HAP-1 (cell line): ENCODE results near the gene MCHR1.
"Not testable (repeated sequence)": the region's sequence is repeated elsewhere in the genome, so short reads cannot be mapped to it uniquely, and the experiment has no call there.

Experiments
- DNase-seq, 2 experiments: peaks; one replicate each; pipeline ENCODE4 v3.0.0-alpha.2; 2016 to 2020; ENCODE audit warnings: low spot score in 2 of 2
- H3K27me3 ChIP-seq: fragments of 250-450 bp; sonication (Bioruptor Pico); 2 replicates; pipeline ENCODE4 v1.5.1; 2020; ENCODE audit warnings: low read depth, mild to moderate bottlenecking, moderate library complexity
- H3K36me3 ChIP-seq: fragments of 250-450 bp; sonication (Bioruptor Pico); replicated peaks from 2 replicates; pipeline ENCODE4 v1.5.1; 2020; ENCODE audit warnings: mild to moderate bottlenecking
- H3K4me1 ChIP-seq: fragments of 250-450 bp; sonication (Bioruptor Pico); 2 replicates; pipeline ENCODE4 v1.5.1; 2020; ENCODE audit warnings: mild to moderate bottlenecking
- H3K4me3 ChIP-seq: fragments of 250-450 bp; sonication (Bioruptor Pico); 2 replicates; pipeline ENCODE4 v1.5.1; 2020; ENCODE audit warnings: mild to moderate bottlenecking, moderate library complexity
- H3K9me3 ChIP-seq: fragments of 250-450 bp; sonication (Bioruptor Pico); 2 replicates; pipeline ENCODE4 v1.5.1; 2020; ENCODE audit warnings: mild to moderate bottlenecking, moderate library complexity
- in situ Hi-C: fragments of 300-500 bp; cut with MboI; formaldehyde crosslinking; loops from 3 replicates; pipeline ENCODE4 v1.14.3; 2020; ENCODE audit warnings: low sequenced_read_pairs, inconsistent platforms, mixed read lengths

MCHR1 gene

DNA sequence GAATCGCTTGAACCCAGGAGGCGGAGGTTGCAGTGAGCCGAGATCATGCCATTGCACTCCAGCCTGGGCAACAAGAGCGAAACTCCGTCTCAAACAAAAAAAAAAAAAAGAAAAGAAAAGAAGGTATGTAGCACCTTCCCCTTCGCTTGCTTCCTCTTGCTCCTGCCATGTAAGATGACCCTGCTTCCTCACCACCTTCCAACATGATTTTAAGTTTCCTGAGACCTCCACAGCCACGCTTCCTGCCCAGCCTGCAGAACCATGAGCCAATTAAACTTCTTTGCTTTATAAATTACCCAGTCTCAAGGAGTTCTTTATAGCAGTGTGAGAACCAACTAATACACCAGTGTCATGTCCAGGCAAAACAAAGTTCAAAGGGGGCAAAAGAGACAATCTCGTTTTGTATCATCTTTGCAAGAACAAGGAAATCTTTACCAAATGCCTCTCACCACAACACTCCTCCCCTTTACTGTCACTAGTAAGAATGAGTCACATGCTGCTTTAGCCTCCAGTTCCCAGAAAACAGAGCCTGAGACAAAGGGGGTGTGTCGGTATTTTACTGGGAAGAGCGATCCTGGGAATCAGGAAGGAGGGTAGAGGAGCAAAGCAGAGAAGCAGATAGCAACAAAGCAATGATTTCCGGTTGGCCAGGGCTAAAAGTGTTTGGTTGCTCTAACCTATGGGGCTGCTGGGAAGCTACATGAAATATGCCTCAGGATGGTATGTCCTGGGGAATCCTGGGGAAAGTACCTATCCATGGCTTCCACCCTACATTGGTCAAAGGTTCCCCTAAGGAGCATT, 10.5 kb upstream of the MCHR1 start:
- in situ Hi-C loops: no loop called here
- Histone ChIP-seq H3K36me3 (no peaks in the 10 kb centered on the region), H3K9me3 (no peaks in the 10 kb centered on the region), H3K4me3 (no peak overlapping the region), H3K27me3 (no peaks in the 10 kb centered on the region), H3K4me1 (peaks cover under 1% of the 10 kb centered on the region)
- no peak for DNase-seq

DNA sequence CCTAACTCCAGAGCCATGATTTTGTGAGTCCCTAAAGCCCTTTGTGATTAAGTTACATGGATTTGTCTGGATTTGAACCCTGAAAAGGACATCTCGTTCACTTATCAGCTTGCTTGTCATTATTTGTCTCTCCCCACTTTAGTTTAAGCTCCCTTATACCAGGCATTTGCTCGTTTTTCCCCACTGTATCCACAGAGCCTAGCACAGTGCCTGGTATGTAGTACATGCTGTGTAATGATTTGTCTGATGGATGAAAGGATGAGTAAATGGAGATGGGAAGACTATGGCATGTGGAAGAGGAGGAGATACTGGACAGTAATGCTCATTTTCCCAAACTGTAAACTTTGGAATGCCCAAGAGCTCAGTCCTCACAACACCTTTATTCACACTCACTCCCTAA, 9.2 kb upstream of the MCHR1 start:
- H3K4me3 ChIP-seq: no peak overlapping the region
- no peaks in the 10 kb centered on the region for H3K9me3 ChIP-seq
- no peaks in the 10 kb centered on the region for H3K36me3 ChIP-seq
- in situ Hi-C loops: no loop called here
- no peak for DNase-seq
- H3K27me3 ChIP-seq: no peaks in the 10 kb centered on the region
- H3K4me1 ChIP-seq: no peaks in the 10 kb centered on the region

DNA sequence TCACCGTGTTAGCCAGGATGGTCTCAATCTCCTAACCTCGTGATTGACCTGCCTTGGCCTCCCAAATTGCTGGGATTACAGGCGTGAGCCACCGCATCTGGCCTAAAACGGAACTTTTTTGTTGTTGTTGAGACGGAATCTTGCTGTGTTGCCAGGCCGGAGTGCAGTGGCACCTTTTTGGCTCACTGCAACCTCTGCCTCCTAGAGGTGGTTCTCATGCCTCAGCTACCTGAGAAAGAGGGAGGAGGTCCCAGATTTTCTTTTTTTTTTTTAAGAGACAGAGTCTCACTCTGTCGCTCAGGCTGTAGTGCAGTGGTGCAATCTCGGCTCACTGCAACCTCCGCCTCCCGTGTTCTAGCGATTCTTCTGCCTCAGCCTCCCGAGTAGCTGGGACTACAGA, 7.9 kb upstream of the MCHR1 start:
- DNase-seq: no peak
- H3K27me3 ChIP-seq: no peaks in the 10 kb centered on the region
- H3K4me3 ChIP-seq: no peak overlapping the region
- no peaks in the 10 kb centered on the region for H3K36me3 ChIP-seq
- no peaks in the 10 kb centered on the region for H3K9me3 ChIP-seq
- H3K4me1 ChIP-seq: no peaks in the 10 kb centered on the region
- in situ Hi-C loops: no loop called here

DNA sequence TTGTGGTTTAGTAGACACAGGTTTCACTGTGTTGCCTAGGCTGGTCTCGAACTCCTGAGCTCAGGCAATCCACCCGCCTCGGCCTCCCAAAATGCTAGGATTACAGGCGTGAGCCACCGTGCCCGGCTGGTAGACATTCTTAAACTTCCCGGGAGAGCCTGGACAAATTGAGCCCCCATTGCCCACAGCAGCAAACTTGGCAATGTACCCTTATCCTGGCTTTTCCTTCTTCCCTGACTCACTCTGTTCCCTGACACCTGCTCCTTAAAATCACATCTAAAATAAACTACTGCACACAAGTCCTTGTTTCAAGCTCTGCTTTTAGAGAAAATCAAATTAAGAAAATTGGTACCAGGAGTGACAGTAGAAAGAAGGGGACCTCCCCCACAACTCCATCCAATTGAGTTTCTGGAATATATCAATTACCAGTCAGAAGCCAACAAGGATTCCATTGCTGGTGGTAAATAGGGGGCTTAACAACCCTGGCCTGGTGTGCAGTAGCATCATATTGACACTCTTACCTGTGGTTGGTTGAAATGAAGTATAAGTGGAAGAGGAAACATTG, 7.4 kb upstream of the MCHR1 start:
- no peak overlapping the region for H3K4me3 ChIP-seq
- H3K4me1 ChIP-seq: no peaks in the 10 kb centered on the region
- no peaks in the 10 kb centered on the region for H3K9me3 ChIP-seq
- no peaks in the 10 kb centered on the region for H3K36me3 ChIP-seq
- no peak for DNase-seq
- in situ Hi-C loops: no loop called here
- H3K27me3 ChIP-seq: no peaks in the 10 kb centered on the region

DNA sequence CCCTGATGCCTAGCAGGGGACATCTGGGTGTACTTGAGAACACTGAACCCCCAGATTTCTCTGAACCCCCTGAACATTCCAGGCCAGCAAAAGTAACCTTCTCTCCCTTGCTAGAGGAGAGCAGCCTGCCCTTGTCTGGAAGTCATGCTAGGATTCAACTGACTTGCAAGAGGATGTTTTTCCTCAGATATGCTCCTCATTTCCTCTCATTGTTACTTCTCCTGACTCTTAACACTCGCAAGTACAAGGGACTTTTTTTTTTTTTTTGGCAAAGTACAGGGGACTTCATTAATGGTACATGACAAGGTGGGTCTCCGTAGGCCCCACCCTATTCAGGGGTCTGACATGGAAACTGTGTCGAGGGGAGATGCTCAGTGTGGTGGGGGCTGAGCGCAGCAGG, 6.3 kb upstream of the MCHR1 start:
- no peak for DNase-seq
- Histone ChIP-seq H3K36me3 (no peaks in the 10 kb centered on the region), H3K27me3 (no peaks in the 10 kb centered on the region), H3K4me1 (no peaks in the 10 kb centered on the region), H3K9me3 (no peaks in the 10 kb centered on the region), H3K4me3 (no peak overlapping the region)
- in situ Hi-C loops: no loop called here

DNA sequence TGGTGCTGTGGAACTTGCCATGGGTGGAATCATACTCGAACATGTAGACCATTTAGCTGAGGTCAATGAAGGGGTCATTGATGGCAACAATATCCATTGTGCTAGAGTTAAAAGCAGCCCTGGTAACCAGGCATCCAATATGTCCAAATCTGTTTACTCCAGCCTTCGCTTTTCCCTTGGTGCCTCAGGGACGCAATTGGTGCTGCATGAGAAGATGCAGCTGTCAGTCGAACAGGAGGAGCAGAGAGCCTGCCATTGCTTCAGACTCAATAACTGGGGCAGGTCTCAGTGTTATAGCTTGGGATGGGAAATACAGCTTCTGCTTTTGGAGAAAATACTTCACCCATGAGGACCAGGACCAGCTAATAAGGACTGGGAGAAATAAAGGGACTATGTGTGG, 5.0 kb upstream of the MCHR1 start:
- Histone ChIP-seq H3K36me3 (no peaks in the 10 kb centered on the region), H3K4me1 (no peaks in the 10 kb centered on the region), H3K4me3 (no peak overlapping the region), H3K9me3 (no peaks in the 10 kb centered on the region), H3K27me3 (no peaks in the 10 kb centered on the region)
- in situ Hi-C loops: no loop called here
- no peak for DNase-seq

DNA sequence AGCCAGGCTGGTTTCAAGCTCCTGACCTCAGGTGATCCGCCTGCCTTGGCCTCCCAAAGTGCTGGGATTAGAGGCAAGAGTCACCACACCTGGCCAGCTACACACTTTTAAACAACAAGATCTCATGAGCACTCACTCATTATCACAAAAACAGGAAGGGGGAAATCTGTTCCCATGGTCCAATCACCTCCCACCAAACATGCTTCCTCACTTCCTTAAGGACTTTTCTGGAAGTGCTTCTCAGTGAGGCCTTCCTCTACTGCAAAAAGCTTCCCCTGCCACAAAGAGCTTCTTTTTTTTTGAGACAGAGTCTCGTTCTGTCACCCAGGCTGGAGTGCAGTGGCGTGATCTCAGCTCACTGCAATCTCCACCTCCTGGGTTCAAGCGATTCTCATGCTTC, 3.1 kb upstream of the MCHR1 start:
- H3K4me3 ChIP-seq, DNase-seq, H3K27me3 ChIP-seq, in situ Hi-C loops, H3K36me3 ChIP-seq, H3K9me3 ChIP-seq, H3K4me1 ChIP-seq: not testable (repeated sequence)

DNA sequence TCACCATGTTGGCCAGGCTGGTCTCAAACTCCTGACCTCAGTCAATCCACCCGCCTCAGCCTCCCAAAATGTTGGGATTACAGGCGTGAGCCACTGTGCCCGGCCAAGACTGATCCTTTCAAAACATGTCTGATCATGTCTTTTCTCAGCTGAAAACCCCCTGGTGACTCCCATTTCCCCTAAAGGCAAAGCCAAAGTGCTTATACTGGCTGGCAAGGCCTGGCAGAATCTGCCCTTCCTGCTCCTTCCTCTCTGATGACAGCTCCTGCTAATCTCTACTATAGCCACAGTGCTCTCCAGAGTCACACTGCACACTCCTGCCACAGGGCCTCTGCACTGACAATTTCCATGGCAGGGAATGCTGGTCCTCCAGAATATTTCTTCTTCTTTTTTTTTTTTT, 2.6 kb upstream of the MCHR1 start:
- DNase-seq: no peak
- no peaks in the 10 kb centered on the region for H3K36me3 ChIP-seq
- H3K9me3 ChIP-seq: no peaks in the 10 kb centered on the region
- no peaks in the 10 kb centered on the region for H3K4me1 ChIP-seq
- peaks cover 6% of the 10 kb centered on the region; the same call in 1 of the 2 replicates for H3K27me3 ChIP-seq
- H3K4me3 ChIP-seq: no peak overlapping the region
- in situ Hi-C loops: no loop called here

DNA sequence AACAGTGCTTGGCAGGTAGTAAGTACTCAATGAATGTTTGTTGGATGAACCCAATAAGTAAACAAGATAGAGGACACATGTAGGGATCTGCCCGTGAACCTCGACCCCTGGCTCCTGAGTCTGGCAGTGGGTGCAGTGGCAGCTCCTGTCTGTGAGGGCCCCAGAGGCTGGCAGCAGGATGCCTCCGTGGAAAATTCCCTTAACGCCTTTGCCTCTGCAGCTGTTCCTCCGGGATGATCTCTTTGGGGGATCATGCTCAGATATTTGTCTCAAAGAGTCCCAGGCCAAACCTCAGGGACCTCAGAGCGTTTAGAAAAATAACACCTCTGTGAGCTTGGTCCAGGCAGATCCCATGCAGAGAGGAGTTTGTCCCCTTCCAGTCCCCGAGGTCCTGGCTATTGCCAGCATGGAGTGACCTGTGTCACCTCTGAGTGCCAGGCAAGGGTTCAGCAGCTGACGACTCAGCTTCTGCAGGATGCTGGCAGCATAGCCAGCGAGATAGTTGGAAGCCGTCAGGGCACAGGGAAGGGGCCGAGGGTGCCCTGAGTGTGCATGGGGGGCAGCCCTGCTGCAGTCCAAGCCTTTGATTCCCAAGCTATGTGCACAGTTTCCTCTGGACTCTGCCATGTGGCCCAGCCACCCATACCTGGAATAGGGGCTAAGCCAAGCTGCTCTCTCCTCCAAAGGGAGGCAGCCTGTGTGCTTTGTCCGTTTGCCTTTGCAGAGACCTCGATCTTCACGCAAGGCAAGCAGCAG, 613 bp upstream of the MCHR1 start:
- in situ Hi-C loops: no loop called here
- DNase-seq: no peak
- Histone ChIP-seq H3K4me1 (no peaks in the 10 kb centered on the region), H3K9me3 (no peaks in the 10 kb centered on the region), H3K4me3 (no peak overlapping the region), H3K27me3 (peaks cover 6% of the 10 kb centered on the region; the same call in 1 of the 2 replicates), H3K36me3 (no peaks in the 10 kb centered on the region)

DNA sequence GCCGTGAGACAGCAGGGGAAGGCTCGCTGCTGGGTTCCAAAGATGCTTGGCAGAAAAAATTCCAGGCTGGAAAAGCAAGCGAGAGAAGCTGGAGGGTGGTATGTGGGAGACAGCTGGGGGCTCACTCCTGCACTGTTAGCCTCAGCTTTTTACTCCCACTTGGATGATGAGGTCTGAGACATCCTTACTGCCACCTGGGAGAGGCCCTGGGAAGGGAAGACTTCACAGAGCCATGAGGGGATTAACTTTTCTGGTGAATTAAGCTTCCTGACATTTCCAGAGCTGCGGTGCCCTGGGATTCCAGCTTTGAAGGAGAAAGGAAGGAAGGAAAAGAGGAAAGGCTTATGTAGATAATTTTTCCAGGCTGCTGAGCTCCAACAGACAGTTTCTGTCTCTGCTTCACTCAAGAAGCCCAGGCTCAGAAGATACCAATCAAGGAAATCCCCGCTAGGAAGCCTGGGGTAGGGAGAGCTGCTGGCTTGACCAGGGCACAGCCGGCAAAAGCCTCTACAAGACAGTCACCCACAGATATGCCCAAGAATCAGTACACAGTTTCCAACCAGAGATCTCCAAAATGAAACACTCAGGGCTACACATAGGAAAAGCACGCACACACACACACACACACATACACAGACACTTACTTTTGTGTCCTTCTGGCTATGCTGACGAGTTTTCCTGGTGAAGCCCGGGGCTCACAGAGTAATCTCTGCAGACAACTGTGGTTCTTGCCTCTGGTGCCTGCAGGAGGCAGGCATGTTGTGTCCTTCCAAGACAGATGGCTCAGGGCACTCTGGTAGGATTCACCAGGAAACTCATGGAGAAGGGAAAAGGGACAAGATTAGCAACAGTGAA, 907 bp downstream of the MCHR1 start:
- in situ Hi-C loops: no loop called here
- Histone ChIP-seq H3K4me3 (no peak overlapping the region), H3K36me3 (no peaks in the 10 kb centered on the region)

DNA sequence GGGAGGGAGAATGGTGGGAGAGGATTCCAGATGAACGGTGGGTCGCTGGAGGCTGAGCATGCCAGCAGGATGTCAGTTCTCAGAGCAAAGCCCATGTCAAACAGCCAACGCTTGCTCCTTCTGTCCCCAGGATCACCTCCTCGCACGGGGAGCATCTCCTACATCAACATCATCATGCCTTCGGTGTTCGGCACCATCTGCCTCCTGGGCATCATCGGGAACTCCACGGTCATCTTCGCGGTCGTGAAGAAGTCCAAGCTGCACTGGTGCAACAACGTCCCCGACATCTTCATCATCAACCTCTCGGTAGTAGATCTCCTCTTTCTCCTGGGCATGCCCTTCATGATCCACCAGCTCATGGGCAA, 1.5 kb downstream of the MCHR1 start:
- no peak for DNase-seq
- H3K36me3 ChIP-seq: no peaks in the 10 kb centered on the region
- no peaks in the 10 kb centered on the region for H3K4me1 ChIP-seq
- in situ Hi-C loops: no loop called here
- H3K4me3 ChIP-seq: no peak overlapping the region
- H3K9me3 ChIP-seq: no peaks in the 10 kb centered on the region
- H3K27me3 ChIP-seq: peaks cover 6% of the 10 kb centered on the region; the same call in 1 of the 2 replicates

More for the DNA sequence above, 907 bp downstream of the MCHR1 start:
- H3K9me3 ChIP-seq: no peaks in the 10 kb centered on the region
- DNase-seq: no peak
- peaks cover 6% of the 10 kb centered on the region; the same call in 1 of the 2 replicates for H3K27me3 ChIP-seq
- H3K4me1 ChIP-seq: no peaks in the 10 kb centered on the region

DNA sequence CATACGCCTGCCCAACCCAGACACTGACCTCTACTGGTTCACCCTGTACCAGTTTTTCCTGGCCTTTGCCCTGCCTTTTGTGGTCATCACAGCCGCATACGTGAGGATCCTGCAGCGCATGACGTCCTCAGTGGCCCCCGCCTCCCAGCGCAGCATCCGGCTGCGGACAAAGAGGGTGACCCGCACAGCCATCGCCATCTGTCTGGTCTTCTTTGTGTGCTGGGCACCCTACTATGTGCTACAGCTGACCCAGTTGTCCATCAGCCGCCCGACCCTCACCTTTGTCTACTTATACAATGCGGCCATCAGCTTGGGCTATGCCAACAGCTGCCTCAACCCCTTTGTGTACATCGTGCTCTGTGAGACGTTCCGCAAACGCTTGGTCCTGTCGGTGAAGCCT, 2.2 kb downstream of the MCHR1 start:
- Histone ChIP-seq H3K4me1 (no peaks in the 10 kb centered on the region), H3K36me3 (no peaks in the 10 kb centered on the region), H3K27me3 (peaks cover 6% of the 10 kb centered on the region; the same call in 1 of the 2 replicates), H3K9me3 (no peaks in the 10 kb centered on the region), H3K4me3 (no peak overlapping the region)
- in situ Hi-C loops: no loop called here
- DNase-seq: no peak

DNA sequence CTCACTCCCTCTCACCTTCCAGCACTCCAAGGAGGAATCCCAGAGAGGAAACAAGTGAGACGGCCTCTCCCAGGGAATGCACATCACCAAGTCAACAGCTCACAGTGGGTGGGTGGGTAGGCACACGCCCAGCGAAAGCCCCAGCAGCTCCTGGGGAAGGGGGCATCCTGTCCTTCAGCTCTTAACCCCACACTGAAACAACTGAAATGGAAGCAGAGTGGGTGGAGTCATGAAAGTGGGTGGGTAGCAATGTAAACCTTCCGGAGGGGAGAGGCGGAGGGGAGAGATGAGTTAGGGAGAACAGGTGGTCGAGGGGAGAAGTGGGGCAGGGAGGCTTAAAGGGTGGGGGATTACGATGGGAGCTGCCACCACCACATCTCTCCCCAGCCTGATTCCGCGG, 5.4 kb downstream of the MCHR1 start:
- Histone ChIP-seq H3K9me3 (no peaks in the 10 kb centered on the region), H3K4me3 (no peak overlapping the region), H3K4me1 (peaks cover 3% of the 10 kb centered on the region), H3K27me3 (peaks cover 3% of the 10 kb centered on the region; the same call in 1 of the 2 replicates), H3K36me3 (no peaks in the 10 kb centered on the region)
- in situ Hi-C loops: no loop called here
- DNase-seq: no peak
